ENCODE measurements around the gene XAGE2. TPM values are rescaled to one million over a fixed set of nuclear protein-coding genes. Genes with fewer than 3 reads are reported as not detected.

The XAGE2 gene
- total and polyA plus RNA-seq, 2 experiments from 2014 or later, result not detected

DNA sequence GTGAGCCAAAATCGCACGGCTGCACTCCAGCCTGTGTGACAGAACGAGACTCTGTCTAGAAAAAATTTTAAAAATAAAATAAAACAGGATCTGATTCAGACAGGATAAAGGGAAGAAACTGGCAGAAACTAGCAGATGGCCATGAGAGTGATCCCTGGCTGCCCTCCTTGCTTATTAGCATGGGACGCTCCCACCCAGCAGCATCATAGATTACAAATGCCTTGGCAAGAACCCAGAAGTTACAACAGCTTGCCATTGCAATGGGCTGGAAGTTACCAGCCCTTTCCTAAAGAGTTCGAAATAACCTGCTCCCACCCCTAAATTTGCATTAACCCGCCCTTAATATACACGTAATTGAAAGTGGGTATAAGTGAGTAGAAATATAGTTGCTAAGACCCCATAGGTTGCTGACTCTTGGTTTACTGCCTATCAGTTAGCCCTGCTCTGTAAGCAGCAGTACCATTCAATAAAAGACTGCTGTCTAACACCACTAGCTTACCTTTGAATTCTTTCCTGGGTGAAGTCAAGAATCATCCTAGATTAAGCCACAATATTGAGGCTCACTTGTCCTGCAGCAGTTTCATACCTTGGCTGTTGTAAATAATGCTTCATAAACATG is 9.1 kb upstream of the XAGE2 start:
- no peaks in the 10 kb centered on the region for H3F3A ChIP-seq (replicated peaks; ENCODE audit: low read depth)
- Mint-ChIP-seq H3K9me3 (no peaks in the 10 kb centered on the region), H3K27ac (no peak overlapping the region)

More for the DNA sequence above, 9.1 kb upstream of the XAGE2 start:
- Histone ChIP-seq H3K4me3 (no peak overlapping the region), H2AFZ (no peak overlapping the region), H3K27ac (ENCODE audit: low read depth) (no peak overlapping the region), H3K4me1 (ENCODE audit: insufficient read depth) (no peaks in the 10 kb centered on the region), H3K4me2 (no peak overlapping the region), H3K9me2 (ENCODE audit: insufficient read depth) (no peaks in the 10 kb centered on the region), H3K79me2 (replicated peaks; ENCODE audit: insufficient read depth) (no peaks in the 10 kb centered on the region), H3K27me3 (ENCODE audit: insufficient read depth) (no peaks in the 10 kb centered on the region), H4K20me1 (replicated peaks; ENCODE audit: insufficient read depth) (no peaks in the 10 kb centered on the region), H3K36me3 (ENCODE audit: insufficient read depth) (no peaks in the 10 kb centered on the region)
- Mint-ChIP-seq H3K4me1 (no peaks in the 10 kb centered on the region; the same call in 2 of the 3 replicates), H3K4me3 (no peak overlapping the region), H3K36me3 (ENCODE audit: low read depth) (no peaks in the 10 kb centered on the region), H3K27me3 (ENCODE audit: insufficient read depth, low read depth, poor library complexity) (no peaks in the 10 kb centered on the region)
- DNase-seq (ENCODE audit: low spot score) (no peak), ATAC-seq (no peak)
- no peak for TF ChIP-seq NANOG (IDR thresholded peaks at IDR 0.05; ENCODE audit: borderline replicate concordance)
- TF ChIP-seq, protein P1, sequence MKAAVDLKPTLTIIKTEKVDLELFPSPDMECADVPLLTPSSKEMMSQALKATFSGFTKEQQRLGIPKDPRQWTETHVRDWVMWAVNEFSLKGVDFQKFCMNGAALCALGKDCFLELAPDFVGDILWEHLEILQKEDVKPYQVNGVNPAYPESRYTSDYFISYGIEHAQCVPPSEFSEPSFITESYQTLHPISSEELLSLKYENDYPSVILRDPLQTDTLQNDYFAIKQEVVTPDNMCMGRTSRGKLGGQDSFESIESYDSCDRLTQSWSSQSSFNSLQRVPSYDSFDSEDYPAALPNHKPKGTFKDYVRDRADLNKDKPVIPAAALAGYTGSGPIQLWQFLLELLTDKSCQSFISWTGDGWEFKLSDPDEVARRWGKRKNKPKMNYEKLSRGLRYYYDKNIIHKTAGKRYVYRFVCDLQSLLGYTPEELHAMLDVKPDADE (IDR thresholded peaks at IDR 0.05), result no peak
- no peak for TF ChIP-seq POLR2AphosphoS5 (IDR thresholded peaks at IDR 0.05; ENCODE audit: low read depth)
- TF ChIP-seq JUNB (IDR thresholded peaks at IDR 0.05; ENCODE audit: unreplicated experiment), result no peak
- TF ChIP-seq, protein P2, sequence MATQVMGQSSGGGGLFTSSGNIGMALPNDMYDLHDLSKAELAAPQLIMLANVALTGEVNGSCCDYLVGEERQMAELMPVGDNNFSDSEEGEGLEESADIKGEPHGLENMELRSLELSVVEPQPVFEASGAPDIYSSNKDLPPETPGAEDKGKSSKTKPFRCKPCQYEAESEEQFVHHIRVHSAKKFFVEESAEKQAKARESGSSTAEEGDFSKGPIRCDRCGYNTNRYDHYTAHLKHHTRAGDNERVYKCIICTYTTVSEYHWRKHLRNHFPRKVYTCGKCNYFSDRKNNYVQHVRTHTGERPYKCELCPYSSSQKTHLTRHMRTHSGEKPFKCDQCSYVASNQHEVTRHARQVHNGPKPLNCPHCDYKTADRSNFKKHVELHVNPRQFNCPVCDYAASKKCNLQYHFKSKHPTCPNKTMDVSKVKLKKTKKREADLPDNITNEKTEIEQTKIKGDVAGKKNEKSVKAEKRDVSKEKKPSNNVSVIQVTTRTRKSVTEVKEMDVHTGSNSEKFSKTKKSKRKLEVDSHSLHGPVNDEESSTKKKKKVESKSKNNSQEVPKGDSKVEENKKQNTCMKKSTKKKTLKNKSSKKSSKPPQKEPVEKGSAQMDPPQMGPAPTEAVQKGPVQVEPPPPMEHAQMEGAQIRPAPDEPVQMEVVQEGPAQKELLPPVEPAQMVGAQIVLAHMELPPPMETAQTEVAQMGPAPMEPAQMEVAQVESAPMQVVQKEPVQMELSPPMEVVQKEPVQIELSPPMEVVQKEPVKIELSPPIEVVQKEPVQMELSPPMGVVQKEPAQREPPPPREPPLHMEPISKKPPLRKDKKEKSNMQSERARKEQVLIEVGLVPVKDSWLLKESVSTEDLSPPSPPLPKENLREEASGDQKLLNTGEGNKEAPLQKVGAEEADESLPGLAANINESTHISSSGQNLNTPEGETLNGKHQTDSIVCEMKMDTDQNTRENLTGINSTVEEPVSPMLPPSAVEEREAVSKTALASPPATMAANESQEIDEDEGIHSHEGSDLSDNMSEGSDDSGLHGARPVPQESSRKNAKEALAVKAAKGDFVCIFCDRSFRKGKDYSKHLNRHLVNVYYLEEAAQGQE (IDR thresholded peaks at IDR 0.05; ENCODE audit: unreplicated experiment), result no peak
- TF ChIP-seq EZH2phosphoT487 (IDR thresholded peaks at IDR 0.05; ENCODE audit: unreplicated experiment), result no peak
- TF ChIP-seq, protein P3, sequence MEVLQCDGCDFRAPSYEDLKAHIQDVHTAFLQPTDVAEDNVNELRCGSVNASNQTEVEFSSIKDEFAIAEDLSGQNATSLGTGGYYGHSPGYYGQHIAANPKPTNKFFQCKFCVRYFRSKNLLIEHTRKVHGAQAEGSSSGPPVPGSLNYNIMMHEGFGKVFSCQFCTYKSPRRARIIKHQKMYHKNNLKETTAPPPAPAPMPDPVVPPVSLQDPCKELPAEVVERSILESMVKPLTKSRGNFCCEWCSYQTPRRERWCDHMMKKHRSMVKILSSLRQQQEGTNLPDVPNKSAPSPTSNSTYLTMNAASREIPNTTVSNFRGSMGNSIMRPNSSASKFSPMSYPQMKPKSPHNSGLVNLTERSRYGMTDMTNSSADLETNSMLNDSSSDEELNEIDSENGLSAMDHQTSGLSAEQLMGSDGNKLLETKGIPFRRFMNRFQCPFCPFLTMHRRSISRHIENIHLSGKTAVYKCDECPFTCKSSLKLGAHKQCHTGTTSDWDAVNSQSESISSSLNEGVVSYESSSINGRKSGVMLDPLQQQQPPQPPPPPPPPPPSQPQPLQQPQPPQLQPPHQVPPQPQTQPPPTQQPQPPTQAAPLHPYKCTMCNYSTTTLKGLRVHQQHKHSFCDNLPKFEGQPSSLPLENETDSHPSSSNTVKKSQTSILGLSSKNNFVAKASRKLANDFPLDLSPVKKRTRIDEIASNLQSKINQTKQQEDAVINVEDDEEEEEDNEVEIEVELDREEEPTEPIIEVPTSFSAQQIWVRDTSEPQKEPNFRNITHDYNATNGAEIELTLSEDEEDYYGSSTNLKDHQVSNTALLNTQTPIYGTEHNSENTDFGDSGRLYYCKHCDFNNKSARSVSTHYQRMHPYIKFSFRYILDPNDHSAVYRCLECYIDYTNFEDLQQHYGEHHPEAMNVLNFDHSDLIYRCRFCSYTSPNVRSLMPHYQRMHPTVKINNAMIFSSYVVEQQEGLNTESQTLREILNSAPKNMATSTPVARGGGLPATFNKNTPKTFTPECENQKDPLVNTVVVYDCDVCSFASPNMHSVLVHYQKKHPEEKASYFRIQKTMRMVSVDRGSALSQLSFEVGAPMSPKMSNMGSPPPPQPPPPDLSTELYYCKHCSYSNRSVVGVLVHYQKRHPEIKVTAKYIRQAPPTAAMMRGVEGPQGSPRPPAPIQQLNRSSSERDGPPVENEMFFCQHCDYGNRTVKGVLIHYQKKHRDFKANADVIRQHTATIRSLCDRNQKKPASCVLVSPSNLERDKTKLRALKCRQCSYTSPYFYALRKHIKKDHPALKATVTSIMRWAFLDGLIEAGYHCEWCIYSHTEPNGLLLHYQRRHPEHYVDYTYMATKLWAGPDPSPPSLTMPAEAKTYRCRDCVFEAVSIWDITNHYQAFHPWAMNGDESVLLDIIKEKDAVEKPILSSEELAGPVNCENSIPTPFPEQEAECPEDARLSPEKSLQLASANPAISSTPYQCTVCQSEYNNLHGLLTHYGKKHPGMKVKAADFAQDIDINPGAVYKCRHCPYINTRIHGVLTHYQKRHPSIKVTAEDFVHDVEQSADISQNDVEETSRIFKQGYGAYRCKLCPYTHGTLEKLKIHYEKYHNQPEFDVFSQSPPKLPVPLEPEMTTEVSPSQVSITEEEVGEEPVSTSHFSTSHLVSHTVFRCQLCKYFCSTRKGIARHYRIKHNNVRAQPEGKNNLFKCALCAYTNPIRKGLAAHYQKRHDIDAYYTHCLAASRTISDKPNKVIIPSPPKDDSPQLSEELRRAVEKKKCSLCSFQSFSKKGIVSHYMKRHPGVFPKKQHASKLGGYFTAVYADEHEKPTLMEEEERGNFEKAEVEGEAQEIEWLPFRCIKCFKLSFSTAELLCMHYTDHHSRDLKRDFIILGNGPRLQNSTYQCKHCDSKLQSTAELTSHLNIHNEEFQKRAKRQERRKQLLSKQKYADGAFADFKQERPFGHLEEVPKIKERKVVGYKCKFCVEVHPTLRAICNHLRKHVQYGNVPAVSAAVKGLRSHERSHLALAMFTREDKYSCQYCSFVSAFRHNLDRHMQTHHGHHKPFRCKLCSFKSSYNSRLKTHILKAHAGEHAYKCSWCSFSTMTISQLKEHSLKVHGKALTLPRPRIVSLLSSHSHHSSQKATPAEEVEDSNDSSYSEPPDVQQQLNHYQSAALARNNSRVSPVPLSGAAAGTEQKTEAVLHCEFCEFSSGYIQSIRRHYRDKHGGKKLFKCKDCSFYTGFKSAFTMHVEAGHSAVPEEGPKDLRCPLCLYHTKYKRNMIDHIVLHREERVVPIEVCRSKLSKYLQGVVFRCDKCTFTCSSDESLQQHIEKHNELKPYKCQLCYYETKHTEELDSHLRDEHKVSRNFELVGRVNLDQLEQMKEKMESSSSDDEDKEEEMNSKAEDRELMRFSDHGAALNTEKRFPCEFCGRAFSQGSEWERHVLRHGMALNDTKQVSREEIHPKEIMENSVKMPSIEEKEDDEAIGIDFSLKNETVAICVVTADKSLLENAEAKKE (CRISPR knock-in tag; IDR thresholded peaks at IDR 0.05), result no peak
- no peak for TF ChIP-seq CREB1 (CRISPR knock-in tag; IDR thresholded peaks at IDR 0.05; ENCODE audit: low read depth)
- TF ChIP-seq ZNF331 (CRISPR knock-in tag; IDR thresholded peaks at IDR 0.05; ENCODE audit: low read depth), result no peak
- TF ChIP-seq ZNF114 (CRISPR knock-in tag; IDR thresholded peaks at IDR 0.05), result no peak
